NCI-H187 (cell line): ENCODE results near the gene GPS1.
"Not testable (repeated sequence)": the region's sequence is repeated elsewhere in the genome, so short reads cannot be mapped to it uniquely, and the experiment has no call there.

Source experiments
- DNase-seq, 2 experiments: peaks; one replicate each; lab custom pipeline; 2025; lab: John Stamatoyannopoulos, UW

GPS1 gene

GRCh38 chr17:82028966-82029365 lies 22.7 kb upstream of the GPS1 start:
- DNase-seq: no peak

- no peak for DNase-seq
Measured at GRCh38 chr17:82029391-82029790, 22.3 kb upstream of the GPS1 start.

- DNase-seq: no peak
Measured at GRCh38 chr17:82029990-82030469, 21.7 kb upstream of the GPS1 start.

- peak; percentile 40 to 50 for DNase-seq
Measured at GRCh38 chr17:82030470-82031302, 21.0 kb upstream of the GPS1 start.

GRCh38 chr17:82031303-82031884 lies 20.3 kb upstream of the GPS1 start, which contains the start of gene RAC3:
TSS of gene RAC3 (plus strand) at chr17:82031678. CDS start at chr17:82031762, 84 bp downstream.
- DNase-seq: peak in 1 of 2 experiments; percentile 42

GRCh38 chr17:82031885-82032627 lies 19.6 kb upstream of the GPS1 start:
- peak in 1 of 2 experiments; percentile 41 for DNase-seq

GRCh38 chr17:82033359-82034085 lies 18.2 kb upstream of the GPS1 start:
- no peak for DNase-seq

GRCh38 chr17:82034371-82035011 lies 17.2 kb upstream of the GPS1 start:
- no peak for DNase-seq

GRCh38 chr17:82035488-82035887 lies 16.2 kb upstream of the GPS1 start:
- no peak for DNase-seq

- no peak for DNase-seq
Measured at GRCh38 chr17:82035956-82036633, 15.6 kb upstream of the GPS1 start.

- no peak for DNase-seq
Measured at GRCh38 chr17:82036634-82037091, 15.0 kb upstream of the GPS1 start.

GRCh38 chr17:82037092-82037888 lies 14.4 kb upstream of the GPS1 start, which contains the start of gene DCXR:
TSS of gene DCXR (minus strand) at chr17:82037697. CDS start at chr17:82037682, 15 bp downstream.
- peak; percentile 88 to 96 for DNase-seq

GRCh38 chr17:82037889-82038195 lies 13.9 kb upstream of the GPS1 start:
- no peak for DNase-seq

- not testable (repeated sequence) for DNase-seq
Measured at GRCh38 chr17:82038796-82039409, 12.8 kb upstream of the GPS1 start.

- no peak for DNase-seq
Measured at GRCh38 chr17:82039695-82040299, 11.9 kb upstream of the GPS1 start.

GRCh38 chr17:82041144-82041814 lies 10.4 kb upstream of the GPS1 start:
- DNase-seq: no peak

- no peak for DNase-seq
Measured at GRCh38 chr17:82042649-82043048, 9.0 kb upstream of the GPS1 start.

- DNase-seq: no peak
Measured at GRCh38 chr17:82043507-82043906, 8.2 kb upstream of the GPS1 start.
